Measurements from ENCODE around the gene ANXA6.

ANXA6 gene

DNA sequence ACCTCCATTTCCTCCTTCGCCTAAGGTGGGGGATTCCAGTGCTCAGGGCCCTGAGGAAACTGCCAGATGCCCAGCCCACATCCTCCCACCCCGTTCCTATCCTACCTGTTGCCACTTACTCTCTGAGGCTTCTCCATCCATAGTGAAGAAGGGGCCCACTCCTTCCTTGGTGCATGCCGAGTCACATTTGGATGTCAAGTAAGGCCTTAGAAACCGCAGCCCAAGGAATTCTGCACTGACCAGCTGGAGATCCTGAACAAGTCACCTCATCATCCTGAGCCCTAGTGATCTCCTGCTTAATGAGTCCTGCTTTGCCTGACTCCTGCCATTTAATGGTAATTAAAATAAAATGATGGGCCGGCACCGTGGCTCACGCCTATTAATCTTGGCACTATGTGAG is 70.1 kb downstream of the ANXA6 start:
- TF ChIP-seq SPI1 (IDR thresholded peaks at IDR 0.05; ENCODE audit: borderline replicate concordance, low read depth): no peak
- no peak for TF ChIP-seq POLR2AphosphoS5 (IDR thresholded peaks at IDR 0.05; ENCODE audit: low read depth)
- TF ChIP-seq, protein P1, sequence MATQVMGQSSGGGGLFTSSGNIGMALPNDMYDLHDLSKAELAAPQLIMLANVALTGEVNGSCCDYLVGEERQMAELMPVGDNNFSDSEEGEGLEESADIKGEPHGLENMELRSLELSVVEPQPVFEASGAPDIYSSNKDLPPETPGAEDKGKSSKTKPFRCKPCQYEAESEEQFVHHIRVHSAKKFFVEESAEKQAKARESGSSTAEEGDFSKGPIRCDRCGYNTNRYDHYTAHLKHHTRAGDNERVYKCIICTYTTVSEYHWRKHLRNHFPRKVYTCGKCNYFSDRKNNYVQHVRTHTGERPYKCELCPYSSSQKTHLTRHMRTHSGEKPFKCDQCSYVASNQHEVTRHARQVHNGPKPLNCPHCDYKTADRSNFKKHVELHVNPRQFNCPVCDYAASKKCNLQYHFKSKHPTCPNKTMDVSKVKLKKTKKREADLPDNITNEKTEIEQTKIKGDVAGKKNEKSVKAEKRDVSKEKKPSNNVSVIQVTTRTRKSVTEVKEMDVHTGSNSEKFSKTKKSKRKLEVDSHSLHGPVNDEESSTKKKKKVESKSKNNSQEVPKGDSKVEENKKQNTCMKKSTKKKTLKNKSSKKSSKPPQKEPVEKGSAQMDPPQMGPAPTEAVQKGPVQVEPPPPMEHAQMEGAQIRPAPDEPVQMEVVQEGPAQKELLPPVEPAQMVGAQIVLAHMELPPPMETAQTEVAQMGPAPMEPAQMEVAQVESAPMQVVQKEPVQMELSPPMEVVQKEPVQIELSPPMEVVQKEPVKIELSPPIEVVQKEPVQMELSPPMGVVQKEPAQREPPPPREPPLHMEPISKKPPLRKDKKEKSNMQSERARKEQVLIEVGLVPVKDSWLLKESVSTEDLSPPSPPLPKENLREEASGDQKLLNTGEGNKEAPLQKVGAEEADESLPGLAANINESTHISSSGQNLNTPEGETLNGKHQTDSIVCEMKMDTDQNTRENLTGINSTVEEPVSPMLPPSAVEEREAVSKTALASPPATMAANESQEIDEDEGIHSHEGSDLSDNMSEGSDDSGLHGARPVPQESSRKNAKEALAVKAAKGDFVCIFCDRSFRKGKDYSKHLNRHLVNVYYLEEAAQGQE (IDR thresholded peaks at IDR 0.05; ENCODE audit: insufficient replicate concordance, low read depth): no peak
- no peak for TF ChIP-seq GABPA (IDR thresholded peaks at IDR 0.05; ENCODE audit: low read depth)
- TF ChIP-seq, protein P2, sequence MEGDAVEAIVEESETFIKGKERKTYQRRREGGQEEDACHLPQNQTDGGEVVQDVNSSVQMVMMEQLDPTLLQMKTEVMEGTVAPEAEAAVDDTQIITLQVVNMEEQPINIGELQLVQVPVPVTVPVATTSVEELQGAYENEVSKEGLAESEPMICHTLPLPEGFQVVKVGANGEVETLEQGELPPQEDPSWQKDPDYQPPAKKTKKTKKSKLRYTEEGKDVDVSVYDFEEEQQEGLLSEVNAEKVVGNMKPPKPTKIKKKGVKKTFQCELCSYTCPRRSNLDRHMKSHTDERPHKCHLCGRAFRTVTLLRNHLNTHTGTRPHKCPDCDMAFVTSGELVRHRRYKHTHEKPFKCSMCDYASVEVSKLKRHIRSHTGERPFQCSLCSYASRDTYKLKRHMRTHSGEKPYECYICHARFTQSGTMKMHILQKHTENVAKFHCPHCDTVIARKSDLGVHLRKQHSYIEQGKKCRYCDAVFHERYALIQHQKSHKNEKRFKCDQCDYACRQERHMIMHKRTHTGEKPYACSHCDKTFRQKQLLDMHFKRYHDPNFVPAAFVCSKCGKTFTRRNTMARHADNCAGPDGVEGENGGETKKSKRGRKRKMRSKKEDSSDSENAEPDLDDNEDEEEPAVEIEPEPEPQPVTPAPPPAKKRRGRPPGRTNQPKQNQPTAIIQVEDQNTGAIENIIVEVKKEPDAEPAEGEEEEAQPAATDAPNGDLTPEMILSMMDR (IDR thresholded peaks at IDR 0.05; ENCODE audit: insufficient read depth, low read length): no peak
- H3K4me3 ChIP-seq (replicated peaks; ENCODE audit: insufficient read depth, low read length): no peak overlapping the region
- H3K27ac ChIP-seq (replicated peaks): no peak overlapping the region
- no peak for DNase-seq (ENCODE audit: low read depth in 1 of 2, low spot score in 1 of 2)
- H3K27me3 ChIP-seq (ENCODE audit: insufficient read depth, poor library complexity, severe bottlenecking): no peaks in the 10 kb centered on the region

DNA sequence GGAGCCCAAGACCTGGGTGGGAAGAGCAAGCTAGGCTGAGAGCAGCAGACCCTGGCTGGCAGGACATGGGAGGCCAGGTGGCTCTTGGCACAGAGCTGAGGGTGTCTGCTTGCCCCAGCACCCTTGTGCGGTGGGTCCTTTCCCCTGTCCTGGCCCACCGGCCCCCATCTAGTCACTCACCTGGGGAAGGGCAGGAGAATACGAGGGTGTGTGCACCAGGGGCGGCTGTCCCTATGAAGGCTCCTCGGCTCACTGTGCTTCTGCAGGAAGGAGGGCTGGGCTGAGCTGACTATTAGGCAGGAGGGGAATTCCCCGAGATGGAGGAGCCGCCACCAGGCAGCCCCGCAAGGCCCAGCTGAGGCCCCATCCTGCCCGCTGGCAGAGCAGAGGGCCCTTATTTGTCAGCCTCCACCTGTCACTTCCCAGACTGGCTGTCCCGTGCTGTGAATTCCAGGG is 70.6 kb downstream of the ANXA6 start:
- TF ChIP-seq, protein P1 (IDR thresholded peaks at IDR 0.05; ENCODE audit: insufficient replicate concordance, low read depth): no peak
- no peak for TF ChIP-seq POLR2AphosphoS5 (IDR thresholded peaks at IDR 0.05; ENCODE audit: low read depth)
- TF ChIP-seq GABPA (IDR thresholded peaks at IDR 0.05; ENCODE audit: low read depth): no peak
- no peak for TF ChIP-seq SPI1 (IDR thresholded peaks at IDR 0.05; ENCODE audit: borderline replicate concordance, low read depth)
- Histone ChIP-seq H3K27me3 (ENCODE audit: insufficient read depth, poor library complexity, severe bottlenecking) (no peaks in the 10 kb centered on the region), H3K4me3 (replicated peaks; ENCODE audit: insufficient read depth, low read length) (no peak overlapping the region), H3K27ac (replicated peaks) (no peak overlapping the region)
- no peak for DNase-seq (ENCODE audit: low read depth in 1 of 2, low spot score in 1 of 2)

DNA sequence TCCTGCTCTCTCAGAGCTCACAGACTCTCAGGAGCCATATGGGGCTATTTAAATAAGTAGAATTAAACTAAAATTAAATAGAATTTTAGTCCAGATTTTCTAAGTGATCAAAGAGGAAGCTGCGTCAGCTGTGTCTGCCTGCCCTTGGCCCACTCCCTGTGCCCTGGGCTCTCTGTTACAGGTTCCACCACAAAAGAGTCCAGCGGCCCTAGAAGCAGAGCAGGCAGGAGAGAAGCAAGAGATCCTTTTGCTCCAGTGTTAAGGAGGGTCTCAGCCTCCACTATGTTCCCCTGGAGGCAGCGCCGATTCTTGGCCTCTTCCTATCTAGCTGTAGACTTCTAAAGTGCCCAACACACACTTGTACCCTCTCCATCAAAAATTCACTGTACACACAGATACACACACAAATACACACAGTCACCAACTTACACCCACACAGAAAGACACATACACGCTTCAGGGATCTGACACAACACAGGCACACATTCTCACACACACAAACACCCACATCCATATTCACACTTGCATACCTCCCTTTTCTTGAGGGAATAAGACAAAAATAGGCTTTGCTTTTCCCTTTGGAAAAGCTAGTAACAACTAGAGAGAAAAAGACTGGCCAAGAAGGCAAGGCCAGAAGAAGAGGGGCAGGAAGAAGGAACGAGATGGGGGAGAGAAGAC is 71.2 kb downstream of the ANXA6 start:
- no peaks in the 10 kb centered on the region for H3K27me3 ChIP-seq (ENCODE audit: insufficient read depth, poor library complexity, severe bottlenecking)
- no peak for DNase-seq (ENCODE audit: low read depth in 1 of 2, low spot score in 1 of 2)
- TF ChIP-seq POLR2AphosphoS5 (IDR thresholded peaks at IDR 0.05; ENCODE audit: low read depth) (no peak), SPI1 (IDR thresholded peaks at IDR 0.05; ENCODE audit: borderline replicate concordance, low read depth) (no peak), GABPA (IDR thresholded peaks at IDR 0.05; ENCODE audit: low read depth) (no peak)
- TF ChIP-seq, protein P1 (IDR thresholded peaks at IDR 0.05; ENCODE audit: insufficient replicate concordance, low read depth): no peak
- TF ChIP-seq, protein P2 (IDR thresholded peaks at IDR 0.05; ENCODE audit: insufficient read depth, low read length): no peak
- no peak overlapping the region for H3K4me3 ChIP-seq (replicated peaks; ENCODE audit: insufficient read depth, low read length)
- H3K27ac ChIP-seq (replicated peaks): no peak overlapping the region
